Stomach (tissue), 9 donors: Measurements from ENCODE around the gene MBOAT2. TPM values are rescaled to one million over a fixed set of nuclear protein-coding genes. Genes with fewer than 3 reads are reported as not detected.

Source experiments
- DNase-seq, 2 donors: peaks; one replicate each; pipeline versions ENCODE4 v3.0.0 to v3.0.0-alpha.2; 2013 to 2019
- H3K27ac ChIP-seq, 5 donors: fragments of 200-600 bp in 4 of 5; sonication (generic) in 4 of 5; one replicate each; pipeline ENCODE4 v1.5.1; 2013 to 2019; ENCODE audit warnings: mild to moderate bottlenecking in 1 of 5, moderate library complexity in 1 of 5
- H3K27me3 ChIP-seq, 3 donors: fragments of 200-600 bp; sonication (generic); one replicate each; pipeline ENCODE4 v1.5.1; 2017 to 2019; ENCODE audit warnings: mixed run types in 1 of 3
- H3K36me3 ChIP-seq, 4 donors: fragments of 200-600 bp; sonication (generic); 1 replicate in 3 of 4; 2 replicates in 1 of 4; pipeline ENCODE4 v1.5.1; 2016 to 2019
- H3K4me1 ChIP-seq, 4 donors: fragments of 200-600 bp; sonication (generic); one replicate each; pipeline ENCODE4 v1.5.1; 2016 to 2019
- H3K4me3 ChIP-seq, 4 donors: fragments of 200-600 bp; sonication (generic) in 3 of 4; one replicate each; pipeline ENCODE4 v1.5.1; 2016 to 2019; ENCODE audit warnings: mild to moderate bottlenecking in 1 of 4
- H3K9me3 ChIP-seq, 4 donors: fragments of 200-600 bp; sonication (generic); one replicate each; pipeline ENCODE4 v1.5.1; 2016 to 2019
- EP300 ChIP-seq: sonication (generic); formaldehyde crosslinking; IDR thresholded peaks from one replicate; pipeline ENCODE4 v1.6.1; 2017; ENCODE audit warnings: antibody characterized with exemption
- POLR2A ChIP-seq, 4 donors: fragments of 450-650 bp; IDR thresholded peaks; one replicate each; pipeline ENCODE4 v1.6.1; 2016; ENCODE audit warnings: antibody characterized with exemption in 4 of 4, control low read depth in 2 of 4, mild to moderate bottlenecking in 1 of 4, moderate library complexity in 1 of 4
- POLR2AphosphoS5 ChIP-seq, 3 donors: sonication (generic); formaldehyde crosslinking; IDR thresholded peaks; one replicate each; pipeline ENCODE4 v1.6.1; 2016; ENCODE audit warnings: antibody characterized with exemption in 3 of 3
- WGBS, 5 donors: extraction: QIAGEN DNeasy Blood & Tissue Kit in 3 of 5; methylation state at CpG; one replicate each; pipeline versions ENCODE4 v1.1.5 to v1.1.7; 2013 to 2018; 5-methylcytosine and 5-hydroxymethylcytosine counted together
- intact Hi-C: fragments of 100-400 bp; cut with DNase I; formaldehyde crosslinking; loops from one replicate; pipeline ENCODE4 v1.15.1; 2023; ENCODE audit warnings: low total_unique reads
- polyA plus RNA-seq, 3 donors: library from polyadenylated mRNA; stranded (reverse); fragments of 200-250 nt; gene quantifications; one replicate each; pipeline ENCODE4 v1.2.3, GENCODE V29; 2013
- total RNA-seq, 5 donors: library from RNA; depleted of rRNA; stranded (reverse); fragments of >200 nt; gene quantifications; one replicate each; pipeline versions ENCODE4 v1.1.0 to v1.2.3, GENCODE V29; 2014 to 2016
- TF ChIP-seq, protein P1 (sequence below), 7 experiments: fragments of 450-650 bp in 4 of 7; fragments of 200-600 bp in 3 of 7; sonication (generic) in 3 of 7; IDR thresholded peaks; one replicate each; pipeline ENCODE4 v1.5.1; 2016 to 2019; ENCODE audit warnings: antibody characterized with exemption in 7 of 7, control low read depth in 2 of 7, mild to moderate bottlenecking in 1 of 7
- donor health status: healthy with polysubstance abuse.
- donor health status: Bipolar disorder and iron deficiency.
- donor health status: healthy.

MBOAT2 gene
- total and polyA plus RNA-seq, 8 donors = 2.2 to 65.5 (median 12.9) TPM

GRCh38 chr2:8888963-8889362, 114.5 kb downstream of the MBOAT2 start:
- Histone ChIP-seq H3K36me3 (peaks cover 0 to 3% (median 0%) of the 10 kb centered on the region in 4 donors), H3K27me3 (no peaks in the 10 kb centered on the region), H3K9me3 (no peaks in the 10 kb centered on the region), H3K4me3 (no peak overlapping the region), H3K27ac (no peak overlapping the region), H3K4me1 (peaks cover 0 to 3% (median 0%) of the 10 kb centered on the region in 4 donors)
- TF ChIP-seq, protein P1, sequence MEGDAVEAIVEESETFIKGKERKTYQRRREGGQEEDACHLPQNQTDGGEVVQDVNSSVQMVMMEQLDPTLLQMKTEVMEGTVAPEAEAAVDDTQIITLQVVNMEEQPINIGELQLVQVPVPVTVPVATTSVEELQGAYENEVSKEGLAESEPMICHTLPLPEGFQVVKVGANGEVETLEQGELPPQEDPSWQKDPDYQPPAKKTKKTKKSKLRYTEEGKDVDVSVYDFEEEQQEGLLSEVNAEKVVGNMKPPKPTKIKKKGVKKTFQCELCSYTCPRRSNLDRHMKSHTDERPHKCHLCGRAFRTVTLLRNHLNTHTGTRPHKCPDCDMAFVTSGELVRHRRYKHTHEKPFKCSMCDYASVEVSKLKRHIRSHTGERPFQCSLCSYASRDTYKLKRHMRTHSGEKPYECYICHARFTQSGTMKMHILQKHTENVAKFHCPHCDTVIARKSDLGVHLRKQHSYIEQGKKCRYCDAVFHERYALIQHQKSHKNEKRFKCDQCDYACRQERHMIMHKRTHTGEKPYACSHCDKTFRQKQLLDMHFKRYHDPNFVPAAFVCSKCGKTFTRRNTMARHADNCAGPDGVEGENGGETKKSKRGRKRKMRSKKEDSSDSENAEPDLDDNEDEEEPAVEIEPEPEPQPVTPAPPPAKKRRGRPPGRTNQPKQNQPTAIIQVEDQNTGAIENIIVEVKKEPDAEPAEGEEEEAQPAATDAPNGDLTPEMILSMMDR (IDR thresholded peaks at IDR 0.05) = no peak
- TF ChIP-seq POLR2A (IDR thresholded peaks at IDR 0.05) = no peak
- TF ChIP-seq EP300 = no peak
- no peak for TF ChIP-seq POLR2AphosphoS5 (IDR thresholded peaks at IDR 0.05)
- DNase-seq = no peak
- WGBS, 5 donors = 80 to 92% (median 87%) methylated on average over 5 to 8 of the region's 8 CpGs
- intact Hi-C loops = no loop called here

- H3K27ac ChIP-seq = no peak overlapping the region
Observed at GRCh38 chr2:8886876-8887275, 116.6 kb downstream of the MBOAT2 start.

GRCh38 chr2:8886202-8886518, 117.3 kb downstream of the MBOAT2 start:
- 67 to 88% (median 75%) methylated on average over 1 of the region's 1 CpG for WGBS, 5 donors
- no peaks in the 10 kb centered on the region for H3K9me3 ChIP-seq
- H3K36me3 ChIP-seq = peaks cover 0 to 13% (median 3%) of the 10 kb centered on the region in 4 donors
- intact Hi-C loops = no loop called here
- DNase-seq = no peak
- TF ChIP-seq POLR2AphosphoS5 (IDR thresholded peaks at IDR 0.05) (no peak), POLR2A (IDR thresholded peaks at IDR 0.05) (no peak), EP300 (no peak)
- TF ChIP-seq, protein P1 (IDR thresholded peaks at IDR 0.05) = no peak
- no peaks in the 10 kb centered on the region for H3K4me1 ChIP-seq
- H3K27me3 ChIP-seq = no peaks in the 10 kb centered on the region
- H3K27ac ChIP-seq = no peak overlapping the region
- no peak overlapping the region for H3K4me3 ChIP-seq

More at GRCh38 chr2:8886876-8887275, 116.6 kb downstream of the MBOAT2 start:
- Histone ChIP-seq H3K36me3 (peaks cover 0 to 7% (median 0%) of the 10 kb centered on the region in 4 donors), H3K4me3 (no peak overlapping the region), H3K27me3 (no peaks in the 10 kb centered on the region), H3K9me3 (no peaks in the 10 kb centered on the region), H3K4me1 (no peaks in the 10 kb centered on the region)
- WGBS, 5 donors = 63 to 79% (median 77%) methylated on average over 2 of the region's 2 CpGs
- TF ChIP-seq EP300 (no peak), POLR2A (IDR thresholded peaks at IDR 0.05) (no peak), POLR2AphosphoS5 (IDR thresholded peaks at IDR 0.05) (no peak)
- TF ChIP-seq, protein P1 (IDR thresholded peaks at IDR 0.05) = no peak
- intact Hi-C loops = no loop called here
- DNase-seq = no peak

- 88 to 97% (median 94%) methylated on average over 7 of the region's 7 CpGs for WGBS, 5 donors
- H3K27ac ChIP-seq = no peak overlapping the region
- intact Hi-C loops = no loop called here
- H3K4me3 ChIP-seq = no peak overlapping the region
- no peaks in the 10 kb centered on the region for H3K9me3 ChIP-seq
- no peaks in the 10 kb centered on the region for H3K4me1 ChIP-seq
- no peak for TF ChIP-seq POLR2AphosphoS5 (IDR thresholded peaks at IDR 0.05)
- TF ChIP-seq POLR2A (IDR thresholded peaks at IDR 0.05) = no peak
- TF ChIP-seq, protein P1 (IDR thresholded peaks at IDR 0.05) = no peak
- no peak for TF ChIP-seq EP300
- peaks cover 0 to 19% (median 8%) of the 10 kb centered on the region in 4 donors for H3K36me3 ChIP-seq
- no peaks in the 10 kb centered on the region for H3K27me3 ChIP-seq
- no peak for DNase-seq
Observed at GRCh38 chr2:8885449-8886201, 117.9 kb downstream of the MBOAT2 start.
